Measurements from ENCODE around the gene EDNRB. TPM values are rescaled to one million over a fixed set of nuclear protein-coding genes. Genes with fewer than 3 reads are reported as not detected.

The EDNRB gene
- total and polyA plus RNA-seq, 2 of the 8 experiments (the other 6 are each of a cell fraction or from before 2014, with no cell fraction given) = 15.8 to 73.2 TPM

DNA sequence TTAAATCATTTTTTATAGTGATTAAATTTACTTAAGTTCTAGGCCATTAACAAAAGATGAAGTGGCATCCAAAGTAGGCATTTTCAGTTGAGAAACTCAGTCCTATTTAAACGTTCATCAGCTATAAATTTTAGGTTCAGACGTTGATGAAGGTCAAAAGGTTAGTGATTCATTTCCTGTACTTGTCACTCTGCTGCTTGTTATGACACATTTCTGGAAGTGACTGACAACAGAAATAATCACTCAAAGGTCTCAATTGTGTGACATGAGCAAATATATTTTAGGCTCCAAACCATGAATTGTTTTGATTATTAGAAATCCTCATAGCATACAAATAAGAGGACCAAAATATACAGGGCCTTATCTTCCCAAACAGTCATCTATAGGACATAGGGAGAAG lies 10.3 kb upstream of the EDNRB start:
- no peak overlapping the region for H3K23ac ChIP-seq (ENCODE audit: insufficient read length)
- H4K20me1 ChIP-seq (replicated peaks in 1 of 2; ENCODE audit: control insufficient read depth in 1 of 2, insufficient read depth in 2 of 2, low read length in 2 of 2) = no peaks in the 10 kb centered on the region
- no peak overlapping the region for H2BK12ac ChIP-seq (ENCODE audit: low read depth, low read length)
- H3K36me3 ChIP-seq (ENCODE audit: control insufficient read depth in 2 of 4, insufficient read depth in 4 of 4, low read length in 3 of 4) = no peaks in the 10 kb centered on the region
- H3K56ac ChIP-seq (replicated peaks; ENCODE audit: insufficient read length, low read depth, low read length) = no peak overlapping the region
- H3K23me2 ChIP-seq (ENCODE audit: low read depth, low read length) = no peaks in the 10 kb centered on the region
- no peak overlapping the region for H3K18ac ChIP-seq (ENCODE audit: extremely low read depth, low read length)
- H2AK5ac ChIP-seq (ENCODE audit: low read depth, low read length) = no peak overlapping the region
- ChIA-PET CTCF (ENCODE audit: partially characterized antibody) (interaction anchor here (0.9 to 2.9 kb wide), 5 partner anchors 10 to 192 kb away, joined by 3 to 8 read pairs (median 5); partner anchors contain the start of gene EDNRB), POLR2A (ENCODE audit: partially characterized antibody) (interaction anchor here (0.6 kb wide), 1 partner anchor 186 kb away, joined by 3 read pairs; no protein-coding TSS in a partner anchor)
- H3K4me1 ChIP-seq (replicated peaks in 1 of 4; ENCODE audit: control insufficient read depth in 3 of 4, insufficient read depth in 4 of 4, low read length in 3 of 4) = peaks cover 0 to 3% (median 0%) of the 10 kb centered on the region in 4 experiments; a peak in 1 of 7 replicates
- no peak overlapping the region for H4K91ac ChIP-seq (replicated peaks; ENCODE audit: insufficient read length, low read length)
- no peak for FAIRE-seq
- H3K4ac ChIP-seq (replicated peaks; ENCODE audit: insufficient read length, low read depth, low read length) = no peak overlapping the region
- H3K27ac ChIP-seq (ENCODE audit: low read depth, low read length) = no peak overlapping the region
- no peak overlapping the region for H3K14ac ChIP-seq (ENCODE audit: insufficient read length)
- no peak overlapping the region for H2BK20ac ChIP-seq (ENCODE audit: low read length)
- H3K79me2 ChIP-seq (ENCODE audit: control insufficient read depth in 1 of 2, insufficient read depth in 2 of 2, low read length in 2 of 2) = no peaks in the 10 kb centered on the region
- no peaks in the 10 kb centered on the region for H3K9me3 ChIP-seq (ENCODE audit: insufficient read depth in 2 of 2, low read depth in 1 of 2, low read length in 1 of 2)
- H3K4me3 ChIP-seq (ENCODE audit: extremely low read depth in 1 of 4, insufficient read depth in 2 of 4, low read depth in 3 of 4, low read length in 4 of 4) = no peak overlapping the region
- no peak overlapping the region for H2BK15ac ChIP-seq (ENCODE audit: low read length)
- no peak overlapping the region for H2BK5ac ChIP-seq (ENCODE audit: low read depth, low read length)
- no peak for DNase-seq (ENCODE audit: low read depth in 1 of 2, low spot score in 2 of 2)
- no peaks in the 10 kb centered on the region for H3K27me3 ChIP-seq (replicated peaks in 1 of 4; ENCODE audit: control insufficient read depth in 3 of 4, extremely low read depth in 1 of 4, insufficient read depth in 3 of 4, low read length in 3 of 4)
- H4K5ac ChIP-seq (ENCODE audit: insufficient read length, low read depth, low read length) = no peak overlapping the region
- no peak overlapping the region for H2AFZ ChIP-seq (ENCODE audit: low read length)
- H3K4me2 ChIP-seq (ENCODE audit: insufficient read depth in 1 of 2, low read depth in 2 of 2, low read length in 2 of 2) = no peak overlapping the region
- WGBS, 2 experiments (ENCODE audit: extremely low coverage in 1 of 2, insufficient coverage in 1 of 2, insufficient read length in 1 of 2, insufficient replicate concordance in 2 of 2, low coverage in 1 of 2, low lambda C conversion rate in 2 of 2, missing lambda C conversion rate in 1 of 2) = 89% methylated on average over 2 of the region's 2 CpGs; no CpG with 5 or more reads in 1 of the 2 experiments
- no peaks in the 10 kb centered on the region for H3K79me1 ChIP-seq (ENCODE audit: low read depth, low read length)
- no peak overlapping the region for H3K9ac ChIP-seq (replicated peaks in 1 of 4; ENCODE audit: extremely low read depth in 1 of 4, low read depth in 3 of 4, low read length in 3 of 4)
- H2BK120ac ChIP-seq (replicated peaks; ENCODE audit: low read depth, low read length) = no peak overlapping the region
- no peak overlapping the region for H4K8ac ChIP-seq (ENCODE audit: extremely low read depth, insufficient read depth, low read length)
- TF ChIP-seq NRF1 (IDR thresholded peaks at IDR 0.05; ENCODE audit: low read depth, low read length) (no peak), KDM4A (IDR thresholded peaks at IDR 0.05; ENCODE audit: low read depth, low read length, severe bottlenecking) (no peak), KDM1A (IDR thresholded peaks at IDR 0.05; ENCODE audit: borderline replicate concordance, low read length) (no peak), GTF2F1 (IDR thresholded peaks at IDR 0.05; ENCODE audit: borderline replicate concordance, low read depth, low read length) (no peak), TCF12 (IDR thresholded peaks at IDR 0.05; ENCODE audit: low read depth, low read length) (no peak), SUZ12 (IDR thresholded peaks at IDR 0.05; ENCODE audit: low read length) (no peak), ASH2L (IDR thresholded peaks at IDR 0.05; ENCODE audit: low read length) (no peak), SIRT6 (IDR thresholded peaks at IDR 0.05; ENCODE audit: low read length) (no peak), RNF2 (IDR thresholded peaks at IDR 0.05; ENCODE audit: borderline replicate concordance, low read depth, low read length, missing control alignments, poor library complexity, severe bottlenecking) (no peak), POLR2A (IDR thresholded peaks at IDR 0.05; ENCODE audit: control extremely low read depth in 1 of 2, low read depth in 2 of 2, low read length in 2 of 2) (no peak)
- TF ChIP-seq, protein P1, sequence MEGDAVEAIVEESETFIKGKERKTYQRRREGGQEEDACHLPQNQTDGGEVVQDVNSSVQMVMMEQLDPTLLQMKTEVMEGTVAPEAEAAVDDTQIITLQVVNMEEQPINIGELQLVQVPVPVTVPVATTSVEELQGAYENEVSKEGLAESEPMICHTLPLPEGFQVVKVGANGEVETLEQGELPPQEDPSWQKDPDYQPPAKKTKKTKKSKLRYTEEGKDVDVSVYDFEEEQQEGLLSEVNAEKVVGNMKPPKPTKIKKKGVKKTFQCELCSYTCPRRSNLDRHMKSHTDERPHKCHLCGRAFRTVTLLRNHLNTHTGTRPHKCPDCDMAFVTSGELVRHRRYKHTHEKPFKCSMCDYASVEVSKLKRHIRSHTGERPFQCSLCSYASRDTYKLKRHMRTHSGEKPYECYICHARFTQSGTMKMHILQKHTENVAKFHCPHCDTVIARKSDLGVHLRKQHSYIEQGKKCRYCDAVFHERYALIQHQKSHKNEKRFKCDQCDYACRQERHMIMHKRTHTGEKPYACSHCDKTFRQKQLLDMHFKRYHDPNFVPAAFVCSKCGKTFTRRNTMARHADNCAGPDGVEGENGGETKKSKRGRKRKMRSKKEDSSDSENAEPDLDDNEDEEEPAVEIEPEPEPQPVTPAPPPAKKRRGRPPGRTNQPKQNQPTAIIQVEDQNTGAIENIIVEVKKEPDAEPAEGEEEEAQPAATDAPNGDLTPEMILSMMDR (IDR thresholded peaks at IDR 0.05; ENCODE audit: control extremely low read depth in 1 of 3, insufficient read depth in 1 of 3, low read depth in 1 of 3, low read length in 3 of 3) = no peak

Measured in H1 (cell line).